GM23338 (cell line): ENCODE measurements around the gene GAD1. TPM values are rescaled to one million over a fixed set of nuclear protein-coding genes. Genes with fewer than 3 reads are reported as not detected.

Experiments
- ATAC-seq: fragments of 200-7000 bp; cut with Tn5 transposase; 3 replicates; pipeline ENCODE4 v1.9.1; 2020
- DNase-seq: peaks from one replicate; pipeline ENCODE4 v3.0.0-alpha.2; 2015; ENCODE audit warnings: low spot score
- H2AFZ ChIP-seq: fragments of 200-600 bp; sonication (generic); 2 replicates; pipeline ENCODE4 v1.8.0; 2016; ENCODE audit warnings: antibody characterized with exemption, mild to moderate bottlenecking, moderate library complexity
- H3F3A ChIP-seq: fragments of 200-600 bp; sonication (generic); replicated peaks from 2 replicates; pipeline ENCODE4 v1.8.0; 2017; ENCODE audit warnings: antibody characterized with exemption, mixed run types, low read depth
- H3K27ac ChIP-seq: fragments of 200-600 bp; sonication (generic); 2 replicates; pipeline ENCODE4 v1.6.1; 2016; ENCODE audit warnings: low read depth
- H3K27me3 ChIP-seq: fragments of 200-600 bp; sonication (generic); 2 replicates; pipeline ENCODE4 v1.8.0; 2016; ENCODE audit warnings: mild to moderate bottlenecking, mixed run types, moderate library complexity; ENCODE audit not compliant: insufficient read depth
- H3K36me3 ChIP-seq: fragments of 200-600 bp; sonication (generic); 2 replicates; pipeline ENCODE4 v1.8.0; 2016; ENCODE audit warnings: mild to moderate bottlenecking; ENCODE audit not compliant: insufficient read depth
- H3K4me1 ChIP-seq: fragments of 200-600 bp; sonication (generic); 2 replicates; pipeline ENCODE4 v1.8.0; 2016; ENCODE audit warnings: mild to moderate bottlenecking, moderate library complexity; ENCODE audit not compliant: insufficient read depth
- H3K4me2 ChIP-seq: fragments of 200-600 bp; sonication (generic); 2 replicates; pipeline ENCODE4 v1.7.1; 2017; ENCODE audit warnings: mixed run types
- H3K4me3 ChIP-seq: fragments of 200-600 bp; sonication (generic); 2 replicates; pipeline ENCODE4 v1.6.1; 2016; ENCODE audit warnings: mixed run types
- H3K79me2 ChIP-seq: fragments of 200-600 bp; sonication (generic); replicated peaks from 2 replicates; pipeline ENCODE4 v1.8.0; 2017; ENCODE audit warnings: mild to moderate bottlenecking; ENCODE audit not compliant: insufficient read depth
- H3K9me2 ChIP-seq: fragments of 200-600 bp; sonication (generic); 2 replicates; pipeline ENCODE4 v1.8.0; 2017; ENCODE audit not compliant: insufficient read depth
- H4K20me1 ChIP-seq: fragments of 200-600 bp; sonication (generic); replicated peaks from 2 replicates; pipeline ENCODE4 v1.8.0; 2017; ENCODE audit warnings: mild to moderate bottlenecking; ENCODE audit not compliant: insufficient read depth
- H3K27ac Mint-ChIP-seq: 2 replicates; pipeline ENCODE4 v1.8.0; 2020; ENCODE audit warnings: inconsistent platforms, mild to moderate bottlenecking, moderate library complexity, mixed read lengths
- H3K27me3 Mint-ChIP-seq: 3 replicates; pipeline ENCODE4 v1.8.0; 2022; ENCODE audit warnings: low read depth, mild to moderate bottlenecking, moderate library complexity, mixed read lengths, inconsistent platforms; ENCODE audit not compliant: insufficient read depth, poor library complexity
- H3K36me3 Mint-ChIP-seq: 3 replicates; pipeline ENCODE4 v1.8.0; 2021; ENCODE audit warnings: low read depth, mild to moderate bottlenecking, inconsistent platforms, moderate library complexity, mixed read lengths
- H3K4me1 Mint-ChIP-seq: 3 replicates; pipeline ENCODE4 v1.8.0; 2020; ENCODE audit warnings: mild to moderate bottlenecking, inconsistent platforms, mixed read lengths
- H3K4me3 Mint-ChIP-seq: 3 replicates; pipeline ENCODE4 v1.8.0; 2021; ENCODE audit warnings: moderate library complexity, mild to moderate bottlenecking, inconsistent platforms, mixed read lengths
- H3K9me3 Mint-ChIP-seq: 3 replicates; pipeline ENCODE4 v1.8.0; 2020; ENCODE audit warnings: moderate library complexity, mild to moderate bottlenecking, inconsistent platforms, mixed read lengths
- POLR2AphosphoS5 ChIP-seq: IDR thresholded peaks from 2 replicates; pipeline ENCODE4 v1.6.1; 2016; ENCODE audit warnings: antibody characterized with exemption, low read depth
- ZNF331 ChIP-seq: fragments of 250-450 bp; sonication (Bioruptor Pico); IDR thresholded peaks from 2 replicates; pipeline ENCODE4 v1.5.0; 2020; ENCODE audit warnings: low read depth, mild to moderate bottlenecking, moderate library complexity
- polyA plus RNA-seq: library from polyadenylated mRNA; unstranded; fragments of >200 nt; fragmentation: Nextera tagmentation; extraction: Ambion mirVana; gene quantifications from 2 replicates; pipeline ENCODE4 v1.2.1, GENCODE V29; 2016
- total RNA-seq: library from RNA; depleted of rRNA; stranded (reverse); fragments of >200 nt; shearing (Covaris generic); gene quantifications from 2 replicates; pipeline ENCODE4 v1.2.3, GENCODE V29; 2014
- TF ChIP-seq, protein P1 (sequence below): fragments of 250-450 bp; sonication (Bioruptor Pico); IDR thresholded peaks from 2 replicates; pipeline ENCODE4 v1.5.0; 2020; ENCODE audit warnings: mild to moderate bottlenecking, moderate library complexity
- TF ChIP-seq, protein P2 (sequence below), 2 experiments: fragments of 200-600 bp in 1 of 2; sonication (generic) in 1 of 2; conservative IDR thresholded peaks; 2 replicates each; pipeline versions ENCODE4 v1.5.1 to v1.6.1; 2016 to 2017; ENCODE audit warnings: antibody characterized with exemption in 2 of 2, low read depth in 2 of 2, mild to moderate bottlenecking in 2 of 2, moderate library complexity in 1 of 2

Gene GAD1
- total and polyA plus RNA-seq, 2 experiments from 2014 or later, result 0.17 to 0.34 TPM

DNA sequence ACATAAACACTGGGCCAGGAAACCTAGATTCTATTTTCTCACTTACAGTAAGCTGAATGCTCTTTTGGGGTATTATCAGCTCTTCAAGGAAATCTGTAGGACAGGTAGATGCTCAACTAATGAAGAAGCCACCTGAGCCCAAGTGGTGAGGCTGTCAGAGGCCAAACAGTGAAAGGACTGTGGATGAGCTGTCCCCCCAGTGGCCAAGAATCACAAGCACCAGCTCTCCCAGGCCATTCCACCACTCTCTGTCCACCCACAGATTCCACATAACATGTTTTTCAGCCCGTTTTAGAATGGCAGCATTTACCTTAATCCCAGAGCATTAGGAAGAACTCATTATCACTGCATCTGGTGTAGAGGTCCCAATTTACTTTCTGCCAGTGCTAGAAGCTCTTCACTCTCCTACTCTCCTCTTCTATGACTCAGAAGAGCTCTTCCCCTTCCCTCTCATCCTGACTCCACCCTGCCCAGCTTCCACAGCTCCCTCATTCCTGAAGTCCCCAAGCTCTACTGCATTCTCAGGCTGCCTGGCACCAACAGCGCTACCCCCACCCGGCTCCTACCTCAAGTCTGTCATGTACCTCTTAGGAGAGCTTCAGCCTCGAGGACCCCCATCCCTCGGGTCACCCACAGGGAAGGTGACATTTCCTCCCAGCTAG is 68.6 kb downstream of the GAD1 start:
- Histone ChIP-seq H3K36me3 (no peaks in the 10 kb centered on the region), H3K27me3 (no peaks in the 10 kb centered on the region), H4K20me1 (no peaks in the 10 kb centered on the region), H3K79me2 (no peaks in the 10 kb centered on the region), H3F3A (no peaks in the 10 kb centered on the region), H3K4me3 (no peak overlapping the region), H2AFZ (0 out of 2 replicates have a peak overlapping the region, but pooled peaks have one; percentile 28), H3K4me2 (no peak overlapping the region), H3K4me1 (no peaks in the 10 kb centered on the region), H3K27ac (no peak overlapping the region), H3K9me2 (0 out of 2 replicates have a peak, but pooled peaks cover 7% of the 10 kb centered on the region)
- ATAC-seq, result no peak
- H3K27me3 Mint-ChIP-seq, result peaks cover 6% of the 10 kb centered on the region
- peak; percentile 7 for DNase-seq
- TF ChIP-seq POLR2AphosphoS5 (no peak), ZNF331 (CRISPR knock-in tag) (no peak)
- TF ChIP-seq, protein P1, sequence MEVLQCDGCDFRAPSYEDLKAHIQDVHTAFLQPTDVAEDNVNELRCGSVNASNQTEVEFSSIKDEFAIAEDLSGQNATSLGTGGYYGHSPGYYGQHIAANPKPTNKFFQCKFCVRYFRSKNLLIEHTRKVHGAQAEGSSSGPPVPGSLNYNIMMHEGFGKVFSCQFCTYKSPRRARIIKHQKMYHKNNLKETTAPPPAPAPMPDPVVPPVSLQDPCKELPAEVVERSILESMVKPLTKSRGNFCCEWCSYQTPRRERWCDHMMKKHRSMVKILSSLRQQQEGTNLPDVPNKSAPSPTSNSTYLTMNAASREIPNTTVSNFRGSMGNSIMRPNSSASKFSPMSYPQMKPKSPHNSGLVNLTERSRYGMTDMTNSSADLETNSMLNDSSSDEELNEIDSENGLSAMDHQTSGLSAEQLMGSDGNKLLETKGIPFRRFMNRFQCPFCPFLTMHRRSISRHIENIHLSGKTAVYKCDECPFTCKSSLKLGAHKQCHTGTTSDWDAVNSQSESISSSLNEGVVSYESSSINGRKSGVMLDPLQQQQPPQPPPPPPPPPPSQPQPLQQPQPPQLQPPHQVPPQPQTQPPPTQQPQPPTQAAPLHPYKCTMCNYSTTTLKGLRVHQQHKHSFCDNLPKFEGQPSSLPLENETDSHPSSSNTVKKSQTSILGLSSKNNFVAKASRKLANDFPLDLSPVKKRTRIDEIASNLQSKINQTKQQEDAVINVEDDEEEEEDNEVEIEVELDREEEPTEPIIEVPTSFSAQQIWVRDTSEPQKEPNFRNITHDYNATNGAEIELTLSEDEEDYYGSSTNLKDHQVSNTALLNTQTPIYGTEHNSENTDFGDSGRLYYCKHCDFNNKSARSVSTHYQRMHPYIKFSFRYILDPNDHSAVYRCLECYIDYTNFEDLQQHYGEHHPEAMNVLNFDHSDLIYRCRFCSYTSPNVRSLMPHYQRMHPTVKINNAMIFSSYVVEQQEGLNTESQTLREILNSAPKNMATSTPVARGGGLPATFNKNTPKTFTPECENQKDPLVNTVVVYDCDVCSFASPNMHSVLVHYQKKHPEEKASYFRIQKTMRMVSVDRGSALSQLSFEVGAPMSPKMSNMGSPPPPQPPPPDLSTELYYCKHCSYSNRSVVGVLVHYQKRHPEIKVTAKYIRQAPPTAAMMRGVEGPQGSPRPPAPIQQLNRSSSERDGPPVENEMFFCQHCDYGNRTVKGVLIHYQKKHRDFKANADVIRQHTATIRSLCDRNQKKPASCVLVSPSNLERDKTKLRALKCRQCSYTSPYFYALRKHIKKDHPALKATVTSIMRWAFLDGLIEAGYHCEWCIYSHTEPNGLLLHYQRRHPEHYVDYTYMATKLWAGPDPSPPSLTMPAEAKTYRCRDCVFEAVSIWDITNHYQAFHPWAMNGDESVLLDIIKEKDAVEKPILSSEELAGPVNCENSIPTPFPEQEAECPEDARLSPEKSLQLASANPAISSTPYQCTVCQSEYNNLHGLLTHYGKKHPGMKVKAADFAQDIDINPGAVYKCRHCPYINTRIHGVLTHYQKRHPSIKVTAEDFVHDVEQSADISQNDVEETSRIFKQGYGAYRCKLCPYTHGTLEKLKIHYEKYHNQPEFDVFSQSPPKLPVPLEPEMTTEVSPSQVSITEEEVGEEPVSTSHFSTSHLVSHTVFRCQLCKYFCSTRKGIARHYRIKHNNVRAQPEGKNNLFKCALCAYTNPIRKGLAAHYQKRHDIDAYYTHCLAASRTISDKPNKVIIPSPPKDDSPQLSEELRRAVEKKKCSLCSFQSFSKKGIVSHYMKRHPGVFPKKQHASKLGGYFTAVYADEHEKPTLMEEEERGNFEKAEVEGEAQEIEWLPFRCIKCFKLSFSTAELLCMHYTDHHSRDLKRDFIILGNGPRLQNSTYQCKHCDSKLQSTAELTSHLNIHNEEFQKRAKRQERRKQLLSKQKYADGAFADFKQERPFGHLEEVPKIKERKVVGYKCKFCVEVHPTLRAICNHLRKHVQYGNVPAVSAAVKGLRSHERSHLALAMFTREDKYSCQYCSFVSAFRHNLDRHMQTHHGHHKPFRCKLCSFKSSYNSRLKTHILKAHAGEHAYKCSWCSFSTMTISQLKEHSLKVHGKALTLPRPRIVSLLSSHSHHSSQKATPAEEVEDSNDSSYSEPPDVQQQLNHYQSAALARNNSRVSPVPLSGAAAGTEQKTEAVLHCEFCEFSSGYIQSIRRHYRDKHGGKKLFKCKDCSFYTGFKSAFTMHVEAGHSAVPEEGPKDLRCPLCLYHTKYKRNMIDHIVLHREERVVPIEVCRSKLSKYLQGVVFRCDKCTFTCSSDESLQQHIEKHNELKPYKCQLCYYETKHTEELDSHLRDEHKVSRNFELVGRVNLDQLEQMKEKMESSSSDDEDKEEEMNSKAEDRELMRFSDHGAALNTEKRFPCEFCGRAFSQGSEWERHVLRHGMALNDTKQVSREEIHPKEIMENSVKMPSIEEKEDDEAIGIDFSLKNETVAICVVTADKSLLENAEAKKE, result no peak
- TF ChIP-seq, protein P2, sequence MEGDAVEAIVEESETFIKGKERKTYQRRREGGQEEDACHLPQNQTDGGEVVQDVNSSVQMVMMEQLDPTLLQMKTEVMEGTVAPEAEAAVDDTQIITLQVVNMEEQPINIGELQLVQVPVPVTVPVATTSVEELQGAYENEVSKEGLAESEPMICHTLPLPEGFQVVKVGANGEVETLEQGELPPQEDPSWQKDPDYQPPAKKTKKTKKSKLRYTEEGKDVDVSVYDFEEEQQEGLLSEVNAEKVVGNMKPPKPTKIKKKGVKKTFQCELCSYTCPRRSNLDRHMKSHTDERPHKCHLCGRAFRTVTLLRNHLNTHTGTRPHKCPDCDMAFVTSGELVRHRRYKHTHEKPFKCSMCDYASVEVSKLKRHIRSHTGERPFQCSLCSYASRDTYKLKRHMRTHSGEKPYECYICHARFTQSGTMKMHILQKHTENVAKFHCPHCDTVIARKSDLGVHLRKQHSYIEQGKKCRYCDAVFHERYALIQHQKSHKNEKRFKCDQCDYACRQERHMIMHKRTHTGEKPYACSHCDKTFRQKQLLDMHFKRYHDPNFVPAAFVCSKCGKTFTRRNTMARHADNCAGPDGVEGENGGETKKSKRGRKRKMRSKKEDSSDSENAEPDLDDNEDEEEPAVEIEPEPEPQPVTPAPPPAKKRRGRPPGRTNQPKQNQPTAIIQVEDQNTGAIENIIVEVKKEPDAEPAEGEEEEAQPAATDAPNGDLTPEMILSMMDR (conservative IDR thresholded peaks at IDR 0.05; ENCODE audit: low read depth in 2 of 2), result 0 out of 4 replicates have a peak, but pooled peaks of 1 of the 2 experiments have one; percentile 12
- no peak overlapping the region for H3K27ac Mint-ChIP-seq
- H3K9me3 Mint-ChIP-seq, result no peaks in the 10 kb centered on the region
- H3K4me3 Mint-ChIP-seq, result no peak overlapping the region
- H3K4me1 Mint-ChIP-seq, result peaks cover 3% of the 10 kb centered on the region
- no peaks in the 10 kb centered on the region for H3K36me3 Mint-ChIP-seq
